ENCODE measurements around the gene CMTM1.

CMTM1 gene

GRCh38 chr16:66617728-66618127, 51.5 kb downstream of the CMTM1 start:
- Histone ChIP-seq H2AFZ (ENCODE audit: low read length) (no peak overlapping the region), H3K27ac (ENCODE audit: low read length) (no peak overlapping the region)

GRCh38 chr16:66618588-66619375, 52.5 kb downstream of the CMTM1 start:
- Histone ChIP-seq H4K20me1 (ENCODE audit: insufficient read depth, low read length) (no peaks in the 10 kb centered on the region), H3K9ac (ENCODE audit: low read length) (no peak overlapping the region), H3K9me3 (replicated peaks; ENCODE audit: insufficient read depth, low read length) (no peaks in the 10 kb centered on the region), H2AFZ (ENCODE audit: low read length) (no peak overlapping the region), H3K4me3 (ENCODE audit: low read length) (no peak overlapping the region), H3K27me3 (replicated peaks; ENCODE audit: insufficient read depth, low read length) (no peaks in the 10 kb centered on the region), H3K79me2 (ENCODE audit: low read length) (no peaks in the 10 kb centered on the region), H3K4me1 (ENCODE audit: low read length) (no peaks in the 10 kb centered on the region), H3K9me2 (replicated peaks; ENCODE audit: insufficient read depth, low read length) (no peaks in the 10 kb centered on the region), H3K4me2 (ENCODE audit: low read depth, low read length) (no peak overlapping the region), H3F3A (ENCODE audit: insufficient read depth, low read length) (no peaks in the 10 kb centered on the region), H3K27ac (ENCODE audit: low read length) (no peak overlapping the region), H3K36me3 (replicated peaks; ENCODE audit: insufficient read depth, low read length) (no peaks in the 10 kb centered on the region)
- DNase-seq: no peak
- no peak for TF ChIP-seq EZH2phosphoT487 (IDR thresholded peaks at IDR 0.05; ENCODE audit: low read length)
- TF ChIP-seq EZH2 (optimal IDR thresholded peaks at IDR 0.05; ENCODE audit: low read depth, low read length): no peak

More at GRCh38 chr16:66617728-66618127, 51.5 kb downstream of the CMTM1 start:
- Histone ChIP-seq H3K36me3 (replicated peaks; ENCODE audit: insufficient read depth, low read length) (no peaks in the 10 kb centered on the region), H3K9ac (ENCODE audit: low read length) (no peak overlapping the region), H3K4me1 (ENCODE audit: low read length) (no peaks in the 10 kb centered on the region), H3K4me2 (ENCODE audit: low read depth, low read length) (no peak overlapping the region), H3K9me3 (replicated peaks; ENCODE audit: insufficient read depth, low read length) (no peaks in the 10 kb centered on the region), H3K4me3 (ENCODE audit: low read length) (no peak overlapping the region), H3K79me2 (ENCODE audit: low read length) (no peaks in the 10 kb centered on the region), H3K9me2 (replicated peaks; ENCODE audit: insufficient read depth, low read length) (no peaks in the 10 kb centered on the region), H3K27me3 (replicated peaks; ENCODE audit: insufficient read depth, low read length) (no peaks in the 10 kb centered on the region), H3F3A (ENCODE audit: insufficient read depth, low read length) (no peaks in the 10 kb centered on the region), H4K20me1 (ENCODE audit: insufficient read depth, low read length) (no peaks in the 10 kb centered on the region)
- DNase-seq: no peak
- no peak for TF ChIP-seq CTCF (IDR thresholded peaks at IDR 0.05; ENCODE audit: low read length)

GRCh38 chr16:66619534-66620428, 53.5 kb downstream of the CMTM1 start:
- no peak overlapping the region for H3K4me2 ChIP-seq (ENCODE audit: low read depth, low read length)
- H3K27ac ChIP-seq (ENCODE audit: low read length): no peak overlapping the region
- H3K9me3 ChIP-seq (replicated peaks; ENCODE audit: insufficient read depth, low read length): no peaks in the 10 kb centered on the region
- H3K4me3 ChIP-seq (ENCODE audit: low read length): no peak overlapping the region
- H3K36me3 ChIP-seq (replicated peaks; ENCODE audit: insufficient read depth, low read length): no peaks in the 10 kb centered on the region
- no peaks in the 10 kb centered on the region for H4K20me1 ChIP-seq (ENCODE audit: insufficient read depth, low read length)
- no peaks in the 10 kb centered on the region for H3K4me1 ChIP-seq (ENCODE audit: low read length)
- no peak overlapping the region for H3K9ac ChIP-seq (ENCODE audit: low read length)
- DNase-seq: no peak
- H3K27me3 ChIP-seq (replicated peaks; ENCODE audit: insufficient read depth, low read length): no peaks in the 10 kb centered on the region
- no peaks in the 10 kb centered on the region for H3K9me2 ChIP-seq (replicated peaks; ENCODE audit: insufficient read depth, low read length)
- H3F3A ChIP-seq (ENCODE audit: insufficient read depth, low read length): no peaks in the 10 kb centered on the region
- H3K79me2 ChIP-seq (ENCODE audit: low read length): no peaks in the 10 kb centered on the region
- no peak for TF ChIP-seq EZH2 (optimal IDR thresholded peaks at IDR 0.05; ENCODE audit: low read depth, low read length)
- TF ChIP-seq EZH2phosphoT487 (IDR thresholded peaks at IDR 0.05; ENCODE audit: low read length): no peak
- no peak for TF ChIP-seq CTCF (IDR thresholded peaks at IDR 0.05; ENCODE audit: low read length)
- no peak overlapping the region for H2AFZ ChIP-seq (ENCODE audit: low read length)
